HepG2 (cell line): Measurements from ENCODE around the gene EPX. TPM values are rescaled to one million over a fixed set of nuclear protein-coding genes. Genes with fewer than 3 reads are reported as not detected.

Experiments used
- ELF3 ChIP-seq: IDR thresholded peaks from 2 replicates; pipeline ENCODE4 v1.6.1; 2016; ENCODE audit warnings: missing genetic modification reagents, missing compliant biosample characterization
- HMG20B ChIP-seq: conservative IDR thresholded peaks from 2 replicates; pipeline ENCODE4 v1.6.1; 2016; ENCODE audit warnings: missing genetic modification reagents, missing compliant biosample characterization
- KDM1A ChIP-seq: IDR thresholded peaks from 2 replicates; pipeline ENCODE4 v1.6.1; 2016; ENCODE audit warnings: missing compliant biosample characterization
- MAZ ChIP-seq, 2 experiments: sonication (generic) in 1 of 2; formaldehyde crosslinking in 1 of 2; IDR thresholded peaks; 2 replicates each; pipeline versions ENCODE4 v1.5.0 to v1.6.1; 2012 to 2020; ENCODE audit warnings: low read depth in 2 of 2, mild to moderate bottlenecking in 2 of 2, borderline replicate concordance in 1 of 2, improper control_type of control experiment in 1 of 2, low read length in 1 of 2, missing genetic modification reagents in 1 of 2, moderate library complexity in 1 of 2
- MYC ChIP-seq: sonication (generic); formaldehyde crosslinking; IDR thresholded peaks from 2 replicates; pipeline ENCODE4 v1.9.0; 2021; ENCODE audit warnings: missing genetic modification reagents, borderline replicate concordance
- SALL2 ChIP-seq: sonication (generic); formaldehyde crosslinking; IDR thresholded peaks from 2 replicates; pipeline ENCODE4 v1.8.1; 2023; ENCODE audit warnings: mild to moderate bottlenecking, missing genetic modification reagents, inconsistent platforms
- TGIF2 ChIP-seq: IDR thresholded peaks from 2 replicates; pipeline ENCODE4 v1.6.1; 2016; ENCODE audit warnings: control low read depth, missing compliant biosample characterization
- TP53 ChIP-seq: sonication (generic); formaldehyde crosslinking; conservative IDR thresholded peaks from 2 replicates; pipeline ENCODE4 v1.4.0; 2020; ENCODE audit warnings: missing genetic modification reagents
- ZC3H13 ChIP-seq: sonication (generic); formaldehyde crosslinking; IDR thresholded peaks from 2 replicates; pipeline ENCODE4 v1.8.1; 2023; ENCODE audit warnings: mild to moderate bottlenecking, missing genetic modification reagents, moderate library complexity
- ZNF337 ChIP-seq: sonication (generic); formaldehyde crosslinking; IDR thresholded peaks from 2 replicates; pipeline ENCODE4 v1.5.1; 2020; ENCODE audit warnings: missing genetic modification reagents, low read depth, mild to moderate bottlenecking, borderline replicate concordance
- ZNF619 ChIP-seq: sonication (generic); formaldehyde crosslinking; IDR thresholded peaks from 2 replicates; pipeline ENCODE4 v1.4.0; 2020; ENCODE audit warnings: mild to moderate bottlenecking, missing genetic modification reagents
- ZNF670 ChIP-seq: sonication (generic); formaldehyde crosslinking; IDR thresholded peaks from 2 replicates; pipeline ENCODE4 v1.8.0; 2022; ENCODE audit warnings: mild to moderate bottlenecking, missing genetic modification reagents, borderline replicate concordance
- ZNF720 ChIP-seq: sonication (generic); formaldehyde crosslinking; IDR thresholded peaks from 2 replicates; pipeline ENCODE4 v1.4.0; 2020; ENCODE audit warnings: missing genetic modification reagents
- ZSCAN31 ChIP-seq: sonication (generic); formaldehyde crosslinking; IDR thresholded peaks from 2 replicates; pipeline ENCODE4 v1.5.0; 2020; ENCODE audit warnings: low read depth, mild to moderate bottlenecking, missing genetic modification reagents
- polyA plus RNA-seq, 8 experiments: library from polyadenylated mRNA; depleted of rRNA in 3 of 8; stranded (reverse) in 7 of 8; unstranded in 1 of 8; fragments of >200 nt; fragmentation: Illumina TruSeq in 4 of 8; extraction: Trizol in 4 of 8; gene quantifications; 2 replicates each; pipeline versions ENCODE4 v1.2.1 to v1.2.3, GENCODE V29; 2011 to 2016; ENCODE audit warnings: low read depth in 4 of 8, missing spikeins in 1 of 8, mixed read lengths in 1 of 8; ENCODE audit not compliant: insufficient read depth in 1 of 8
- total RNA-seq, 5 experiments: library from RNA; depleted of rRNA; stranded (reverse); fragments of >200 nt; fragmentation: Illumina TruSeq; extraction: Trizol; gene quantifications; 2 replicates each; pipeline ENCODE4 v1.2.3, GENCODE V29; 2016; ENCODE audit warnings: low read depth in 1 of 5
- TF ChIP-seq, protein P1 (sequence below): sonication (generic); formaldehyde crosslinking; IDR thresholded peaks from 2 replicates; pipeline ENCODE4 v1.4.0; 2020; ENCODE audit warnings: missing genetic modification reagents
- TF ChIP-seq, protein P2 (sequence below): sonication (generic); formaldehyde crosslinking; IDR thresholded peaks from 2 replicates; pipeline ENCODE4 v1.4.0; 2020; ENCODE audit warnings: missing genetic modification reagents
- TF ChIP-seq, protein P3 (sequence below): sonication (generic); formaldehyde crosslinking; IDR thresholded peaks from 2 replicates; pipeline ENCODE4 v1.4.0; 2020; ENCODE audit warnings: mild to moderate bottlenecking, missing genetic modification reagents, borderline replicate concordance
- TF ChIP-seq, protein P4 (sequence below): sonication (generic); formaldehyde crosslinking; IDR thresholded peaks from 2 replicates; pipeline ENCODE4 v1.9.0; 2022; ENCODE audit warnings: missing genetic modification reagents, mild to moderate bottlenecking, borderline replicate concordance

EPX gene
- total and polyA plus RNA-seq, 2 of the 13 experiments (the other 11 are each of a cell fraction or from before 2014, with no cell fraction given): not detected

DNA sequence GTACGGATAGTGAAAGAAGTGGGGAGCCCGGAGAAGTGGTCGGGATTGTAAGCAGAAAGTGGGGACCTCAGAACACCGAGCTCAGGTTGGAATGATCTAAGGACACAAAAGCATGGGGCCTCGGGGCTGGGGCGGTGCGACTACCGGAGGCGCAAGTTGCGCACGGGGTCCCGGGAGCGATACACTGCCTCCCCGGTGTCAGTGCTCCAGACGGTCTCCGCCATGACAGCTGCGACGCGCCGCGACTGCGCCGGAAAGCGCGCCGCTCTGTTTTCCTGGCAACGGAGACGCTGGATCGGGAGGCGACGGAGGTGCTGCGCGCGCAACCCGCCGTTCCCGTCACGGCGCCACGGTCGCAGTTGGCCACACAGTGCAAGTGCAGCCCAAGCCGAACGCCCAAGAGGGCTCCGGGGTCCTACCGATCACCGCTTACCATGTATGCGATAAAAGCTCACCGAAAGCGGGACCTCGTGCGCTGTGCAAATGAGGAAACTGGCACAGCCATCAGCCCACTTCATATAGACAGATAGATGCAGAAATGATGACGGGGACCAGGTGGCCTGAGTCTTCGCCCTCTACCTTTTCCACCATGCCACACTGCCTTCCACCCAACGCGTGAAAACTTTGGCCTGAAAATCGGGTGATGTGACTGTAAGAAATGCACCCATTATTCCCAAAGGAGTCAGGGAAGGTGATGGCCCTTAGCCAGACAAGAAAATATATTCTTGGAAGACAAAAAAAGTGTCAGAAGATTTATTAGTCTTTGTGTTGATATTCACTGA is 26.7 kb downstream of the EPX start, which contains the start of gene MKS1 (continued):
- TF ChIP-seq, protein P1, sequence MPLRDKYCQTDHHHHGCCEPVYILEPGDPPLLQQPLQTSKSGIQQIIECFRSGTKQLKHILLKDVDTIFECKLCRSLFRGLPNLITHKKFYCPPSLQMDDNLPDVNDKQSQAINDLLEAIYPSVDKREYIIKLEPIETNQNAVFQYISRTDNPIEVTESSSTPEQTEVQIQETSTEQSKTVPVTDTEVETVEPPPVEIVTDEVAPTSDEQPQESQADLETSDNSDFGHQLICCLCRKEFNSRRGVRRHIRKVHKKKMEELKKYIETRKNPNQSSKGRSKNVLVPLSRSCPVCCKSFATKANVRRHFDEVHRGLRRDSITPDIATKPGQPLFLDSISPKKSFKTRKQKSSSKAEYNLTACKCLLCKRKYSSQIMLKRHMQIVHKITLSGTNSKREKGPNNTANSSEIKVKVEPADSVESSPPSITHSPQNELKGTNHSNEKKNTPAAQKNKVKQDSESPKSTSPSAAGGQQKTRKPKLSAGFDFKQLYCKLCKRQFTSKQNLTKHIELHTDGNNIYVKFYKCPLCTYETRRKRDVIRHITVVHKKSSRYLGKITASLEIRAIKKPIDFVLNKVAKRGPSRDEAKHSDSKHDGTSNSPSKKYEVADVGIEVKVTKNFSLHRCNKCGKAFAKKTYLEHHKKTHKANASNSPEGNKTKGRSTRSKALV: peak; percentile 97
- TF ChIP-seq, protein P2, sequence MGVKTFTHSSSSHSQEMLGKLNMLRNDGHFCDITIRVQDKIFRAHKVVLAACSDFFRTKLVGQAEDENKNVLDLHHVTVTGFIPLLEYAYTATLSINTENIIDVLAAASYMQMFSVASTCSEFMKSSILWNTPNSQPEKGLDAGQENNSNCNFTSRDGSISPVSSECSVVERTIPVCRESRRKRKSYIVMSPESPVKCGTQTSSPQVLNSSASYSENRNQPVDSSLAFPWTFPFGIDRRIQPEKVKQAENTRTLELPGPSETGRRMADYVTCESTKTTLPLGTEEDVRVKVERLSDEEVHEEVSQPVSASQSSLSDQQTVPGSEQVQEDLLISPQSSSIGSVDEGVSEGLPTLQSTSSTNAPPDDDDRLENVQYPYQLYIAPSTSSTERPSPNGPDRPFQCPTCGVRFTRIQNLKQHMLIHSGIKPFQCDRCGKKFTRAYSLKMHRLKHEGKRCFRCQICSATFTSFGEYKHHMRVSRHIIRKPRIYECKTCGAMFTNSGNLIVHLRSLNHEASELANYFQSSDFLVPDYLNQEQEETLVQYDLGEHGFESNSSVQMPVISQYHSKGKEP (CRISPR knock-in tag): 0 out of 2 replicates have a peak, but pooled peaks have one; percentile 36
- no peak for TF ChIP-seq KDM1A (CRISPR knock-in tag)
- no peak for TF ChIP-seq MAZ (IDR thresholded peaks at IDR 0.05; ENCODE audit: borderline replicate concordance, low read depth, low read length)
- peak; percentile 75; the same call in 1 of the 2 replicates for TF ChIP-seq MAZ (CRISPR knock-in tag; IDR thresholded peaks at IDR 0.05; ENCODE audit: low read depth)
- peak; percentile 61 for TF ChIP-seq ZSCAN31
- peak; percentile 85 for TF ChIP-seq ELF3
- TF ChIP-seq MYC (CRISPR knock-in tag): peak; percentile 78
- TF ChIP-seq, protein P3, sequence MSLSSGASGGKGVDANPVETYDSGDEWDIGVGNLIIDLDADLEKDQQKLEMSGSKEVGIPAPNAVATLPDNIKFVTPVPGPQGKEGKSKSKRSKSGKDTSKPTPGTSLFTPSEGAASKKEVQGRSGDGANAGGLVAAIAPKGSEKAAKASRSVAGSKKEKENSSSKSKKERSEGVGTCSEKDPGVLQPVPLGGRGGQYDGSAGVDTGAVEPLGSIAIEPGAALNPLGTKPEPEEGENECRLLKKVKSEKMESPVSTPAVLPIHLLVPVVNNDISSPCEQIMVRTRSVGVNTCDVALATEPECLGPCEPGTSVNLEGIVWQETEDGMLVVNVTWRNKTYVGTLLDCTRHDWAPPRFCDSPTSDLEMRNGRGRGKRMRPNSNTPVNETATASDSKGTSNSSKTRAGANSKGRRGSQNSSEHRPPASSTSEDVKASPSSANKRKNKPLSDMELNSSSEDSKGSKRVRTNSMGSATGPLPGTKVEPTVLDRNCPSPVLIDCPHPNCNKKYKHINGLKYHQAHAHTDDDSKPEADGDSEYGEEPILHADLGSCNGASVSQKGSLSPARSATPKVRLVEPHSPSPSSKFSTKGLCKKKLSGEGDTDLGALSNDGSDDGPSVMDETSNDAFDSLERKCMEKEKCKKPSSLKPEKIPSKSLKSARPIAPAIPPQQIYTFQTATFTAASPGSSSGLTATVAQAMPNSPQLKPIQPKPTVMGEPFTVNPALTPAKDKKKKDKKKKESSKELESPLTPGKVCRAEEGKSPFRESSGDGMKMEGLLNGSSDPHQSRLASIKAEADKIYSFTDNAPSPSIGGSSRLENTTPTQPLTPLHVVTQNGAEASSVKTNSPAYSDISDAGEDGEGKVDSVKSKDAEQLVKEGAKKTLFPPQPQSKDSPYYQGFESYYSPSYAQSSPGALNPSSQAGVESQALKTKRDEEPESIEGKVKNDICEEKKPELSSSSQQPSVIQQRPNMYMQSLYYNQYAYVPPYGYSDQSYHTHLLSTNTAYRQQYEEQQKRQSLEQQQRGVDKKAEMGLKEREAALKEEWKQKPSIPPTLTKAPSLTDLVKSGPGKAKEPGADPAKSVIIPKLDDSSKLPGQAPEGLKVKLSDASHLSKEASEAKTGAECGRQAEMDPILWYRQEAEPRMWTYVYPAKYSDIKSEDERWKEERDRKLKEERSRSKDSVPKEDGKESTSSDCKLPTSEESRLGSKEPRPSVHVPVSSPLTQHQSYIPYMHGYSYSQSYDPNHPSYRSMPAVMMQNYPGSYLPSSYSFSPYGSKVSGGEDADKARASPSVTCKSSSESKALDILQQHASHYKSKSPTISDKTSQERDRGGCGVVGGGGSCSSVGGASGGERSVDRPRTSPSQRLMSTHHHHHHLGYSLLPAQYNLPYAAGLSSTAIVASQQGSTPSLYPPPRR (CRISPR knock-in tag): peak; percentile 62; the same call in 1 of the 2 replicates
- TF ChIP-seq ZC3H13 (CRISPR knock-in tag): no peak
- 0 out of 2 replicates have a peak, but pooled peaks have one; percentile 75 for TF ChIP-seq ZNF720 (CRISPR knock-in tag)
- TF ChIP-seq ZNF670: peak; percentile 96; the same call in 1 of the 2 replicates
- peak; percentile 90 for TF ChIP-seq SALL2 (CRISPR knock-in tag)
- no peak for TF ChIP-seq ZNF619 (CRISPR knock-in tag)
- peak; percentile 92; the same call in 1 of the 2 replicates for TF ChIP-seq TGIF2 (CRISPR knock-in tag)
- TF ChIP-seq ZNF337 (CRISPR knock-in tag): peak; percentile 91; the same call in 1 of the 2 replicates
- 0 out of 2 replicates have a peak, but pooled peaks have one; percentile 28 for TF ChIP-seq TP53 (CRISPR knock-in tag)
- TF ChIP-seq, protein P4, sequence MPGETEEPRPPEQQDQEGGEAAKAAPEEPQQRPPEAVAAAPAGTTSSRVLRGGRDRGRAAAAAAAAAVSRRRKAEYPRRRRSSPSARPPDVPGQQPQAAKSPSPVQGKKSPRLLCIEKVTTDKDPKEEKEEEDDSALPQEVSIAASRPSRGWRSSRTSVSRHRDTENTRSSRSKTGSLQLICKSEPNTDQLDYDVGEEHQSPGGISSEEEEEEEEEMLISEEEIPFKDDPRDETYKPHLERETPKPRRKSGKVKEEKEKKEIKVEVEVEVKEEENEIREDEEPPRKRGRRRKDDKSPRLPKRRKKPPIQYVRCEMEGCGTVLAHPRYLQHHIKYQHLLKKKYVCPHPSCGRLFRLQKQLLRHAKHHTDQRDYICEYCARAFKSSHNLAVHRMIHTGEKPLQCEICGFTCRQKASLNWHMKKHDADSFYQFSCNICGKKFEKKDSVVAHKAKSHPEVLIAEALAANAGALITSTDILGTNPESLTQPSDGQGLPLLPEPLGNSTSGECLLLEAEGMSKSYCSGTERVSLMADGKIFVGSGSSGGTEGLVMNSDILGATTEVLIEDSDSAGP (CRISPR knock-in tag): peak; percentile 95
- TF ChIP-seq HMG20B (CRISPR knock-in tag): no peak; the same call in 1 of the 2 replicates
